ENCODE measurements around the gene ACVR1B. TPM values are rescaled to one million over a fixed set of nuclear protein-coding genes. Genes with fewer than 3 reads are reported as not detected.

The ACVR1B gene
- total RNA-seq, 2 donors from 2014 or later = 67.6 to 84.7 TPM

DNA sequence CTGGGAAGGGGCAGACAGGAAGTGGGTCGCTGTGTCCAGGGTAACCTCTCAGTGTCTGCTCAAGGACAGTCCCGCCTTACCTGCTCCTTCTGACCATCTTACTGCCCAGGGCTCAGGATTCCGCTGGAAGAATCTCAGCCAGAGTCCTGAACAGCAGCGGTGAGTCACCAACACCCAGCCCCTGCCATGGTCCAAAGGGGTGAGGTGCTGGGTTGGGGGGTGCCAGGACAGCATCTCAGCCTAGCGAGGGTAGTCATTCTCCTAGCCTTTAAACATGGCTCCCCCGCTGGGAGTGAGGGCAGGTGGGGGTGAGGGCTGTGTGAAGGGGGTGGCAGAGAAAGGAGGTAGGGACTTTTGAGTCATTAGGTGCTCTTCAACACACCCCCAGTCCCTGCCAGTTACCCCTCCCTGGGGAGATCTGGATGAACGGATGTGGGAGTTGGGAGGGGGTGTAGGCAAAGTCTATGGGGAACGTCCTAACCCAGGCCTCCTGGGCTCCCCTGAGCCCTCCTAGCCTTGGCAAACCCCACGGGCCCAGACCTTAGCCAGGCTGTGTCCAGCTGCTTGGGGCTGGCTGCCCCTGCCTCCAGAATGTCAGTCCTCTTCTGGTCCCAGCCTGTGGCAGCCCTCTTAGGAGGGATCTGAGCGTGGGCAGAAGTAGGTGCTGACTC, 57.7 kb downstream of the ACVR1B start:
- DNase-seq (no peak), ATAC-seq (no peak)
- intact Hi-C loops (cut with DNase I, micrococcal nuclease) = no loop called here

DNA sequence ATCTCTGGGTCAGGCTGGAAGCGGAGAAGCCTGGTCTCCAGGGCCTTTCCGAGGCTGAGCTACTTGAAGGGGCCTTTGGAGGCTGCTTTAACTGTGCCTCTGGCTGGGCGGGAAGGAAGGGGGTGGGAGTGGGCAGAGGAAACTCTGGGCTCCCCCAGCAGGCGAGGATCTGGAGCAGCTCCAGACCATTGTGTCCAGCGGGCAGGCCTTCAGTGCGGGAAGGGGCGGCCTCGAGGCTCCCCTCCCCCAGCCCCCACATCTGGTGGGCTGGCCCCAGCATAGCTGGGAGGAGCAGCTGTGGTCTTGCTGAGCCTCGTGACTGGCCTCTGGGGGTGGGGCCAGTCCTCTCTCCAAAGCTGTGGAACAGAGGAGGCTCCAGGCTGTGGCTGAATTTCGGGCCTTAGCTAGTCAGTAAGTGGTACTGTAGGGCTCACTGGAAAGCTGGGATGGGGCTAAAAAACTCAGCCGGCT, 58.7 kb downstream of the ACVR1B start:
- intact Hi-C loops (cut with DNase I, micrococcal nuclease) = no loop called here
- ATAC-seq = no peak
- DNase-seq = peak; percentile 48 to 64

DNA sequence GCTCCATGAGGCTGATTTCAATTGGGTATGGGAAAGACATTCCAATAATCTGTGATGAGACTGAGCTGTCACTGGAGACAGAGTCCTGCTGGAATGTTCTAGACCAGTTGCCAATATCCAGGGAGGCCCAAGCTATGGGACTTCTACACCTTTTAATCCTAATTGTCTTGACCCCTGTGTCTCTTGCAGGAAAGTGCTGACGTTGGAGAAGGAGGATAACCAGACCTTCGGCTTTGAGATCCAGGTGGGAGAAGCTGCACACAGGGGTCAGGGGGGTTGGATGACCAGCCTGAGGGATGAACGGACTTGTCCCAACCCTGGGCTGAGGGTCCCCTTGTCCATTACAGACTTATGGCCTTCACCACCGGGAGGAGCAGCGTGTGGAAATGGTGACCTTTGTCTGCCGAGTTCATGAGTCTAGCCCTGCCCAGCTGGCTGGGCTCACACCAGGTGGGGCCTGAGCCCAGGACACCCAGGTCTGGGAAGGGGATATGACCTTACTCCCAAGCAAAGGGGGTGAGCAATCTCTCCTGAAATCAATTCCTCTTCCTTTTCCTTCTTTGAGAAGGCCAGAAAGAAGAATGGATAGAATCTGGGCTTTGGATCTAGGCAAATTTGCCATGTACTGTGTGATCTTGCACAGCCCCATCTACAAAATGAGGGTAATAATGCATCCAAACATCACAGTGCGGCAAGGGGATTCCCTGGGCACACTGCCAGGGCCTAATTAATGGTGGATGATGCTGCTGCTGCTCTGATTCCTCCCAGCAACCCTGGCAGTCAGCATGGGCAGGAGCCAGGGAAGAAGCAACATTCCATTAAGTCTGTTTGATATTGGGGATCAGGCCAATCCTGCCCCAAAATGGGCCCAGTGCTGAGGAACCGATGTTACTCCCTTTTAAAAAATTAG, 59.4 kb downstream of the ACVR1B start:
- ATAC-seq (no peak), DNase-seq (no peak)
- intact Hi-C loops (cut with DNase I, micrococcal nuclease) = no loop called here

GRCh38 chr12:52011602-52012214, 60.2 kb downstream of the ACVR1B start:
- intact Hi-C loops (cut with DNase I, micrococcal nuclease) = no loop called here
- DNase-seq = no peak
- ATAC-seq = no peak

DNA sequence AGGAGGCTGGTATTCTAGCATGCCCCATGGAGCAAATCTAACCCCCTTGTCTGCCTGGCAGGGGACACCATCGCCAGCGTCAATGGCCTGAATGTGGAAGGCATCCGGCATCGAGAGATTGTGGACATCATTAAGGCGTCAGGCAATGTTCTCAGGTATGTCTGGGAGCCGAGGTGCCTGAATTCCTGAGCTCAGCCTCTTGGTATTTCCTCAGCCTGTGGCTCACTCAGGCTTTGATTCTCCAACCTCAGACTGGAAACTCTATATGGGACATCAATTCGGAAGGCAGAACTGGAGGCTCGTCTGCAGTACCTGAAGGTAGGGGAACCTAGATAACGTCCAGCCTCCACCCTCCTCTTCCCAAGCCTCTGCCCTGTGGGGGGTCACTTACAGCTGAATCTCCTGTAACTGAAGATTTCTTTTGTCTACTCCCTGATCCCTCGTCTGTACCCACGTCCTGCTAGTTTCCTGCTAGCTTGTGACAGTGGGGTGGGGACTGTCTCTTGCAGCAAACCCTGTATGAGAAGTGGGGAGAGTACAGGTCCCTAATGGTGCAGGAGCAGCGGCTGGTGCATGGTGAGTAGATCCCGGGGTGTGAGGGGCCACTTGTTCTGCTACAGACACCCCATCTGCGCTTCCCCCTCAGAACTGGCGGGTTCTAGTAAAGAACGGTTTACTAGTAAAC, 62.3 kb downstream of the ACVR1B start:
- ATAC-seq (no peak), DNase-seq (no peak)
- intact Hi-C loops (cut with DNase I, micrococcal nuclease) = no loop called here

DNA sequence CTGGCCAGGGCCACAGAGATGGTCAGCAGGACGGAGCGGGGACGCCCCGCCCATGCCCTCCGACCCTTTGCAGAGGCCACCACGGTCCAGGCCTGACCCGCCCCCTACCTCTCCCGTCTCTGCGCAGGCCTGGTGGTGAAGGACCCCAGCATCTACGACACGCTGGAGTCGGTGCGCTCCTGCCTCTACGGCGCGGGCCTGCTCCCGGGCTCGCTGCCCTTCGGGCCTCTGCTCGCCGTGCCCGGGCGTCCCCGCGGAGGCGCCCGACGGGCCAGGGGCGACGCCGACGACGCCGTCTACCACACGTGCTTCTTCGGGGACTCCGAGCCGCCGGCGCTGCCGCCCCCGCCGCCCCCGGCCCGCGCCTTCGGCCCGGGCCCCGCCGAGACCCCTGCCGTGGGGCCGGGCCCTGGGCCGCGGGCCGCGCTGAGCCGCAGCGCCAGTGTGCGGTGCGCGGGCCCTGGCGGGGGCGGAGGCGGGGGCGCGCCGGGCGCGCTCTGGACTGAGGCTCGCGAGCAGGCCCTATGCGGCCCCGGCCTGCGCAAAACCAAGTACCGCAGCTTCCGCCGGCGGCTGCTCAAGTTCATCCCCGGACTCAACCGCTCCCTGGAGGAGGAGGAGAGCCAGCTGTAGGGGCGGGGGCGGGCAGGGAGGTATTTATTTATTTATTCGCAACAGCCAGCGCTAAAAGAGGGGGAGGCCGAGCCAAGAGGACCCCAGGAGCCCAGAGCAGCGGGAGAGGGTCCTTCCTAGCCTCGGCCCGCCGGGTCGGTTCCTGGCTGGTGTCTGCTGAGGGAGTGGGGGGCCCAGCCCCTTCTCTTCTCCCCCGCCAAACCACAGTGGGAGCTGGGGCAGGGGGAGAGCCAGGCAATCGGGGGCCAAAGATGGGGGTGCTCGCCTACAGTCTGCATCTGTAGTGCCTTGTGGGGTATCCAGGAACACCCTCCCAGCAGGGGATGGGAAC, 63.4 kb downstream of the ACVR1B start:
- intact Hi-C loops (cut with DNase I, micrococcal nuclease) = no loop called here
- ATAC-seq (peak; percentile 44), DNase-seq (no peak)

GRCh38 chr12:52015532-52016041, 64.1 kb downstream of the ACVR1B start:
- DNase-seq (no peak), ATAC-seq (no peak)
- intact Hi-C loops (cut with DNase I, micrococcal nuclease) = no loop called here

GRCh38 chr12:52018433-52019112, 67.1 kb downstream of the ACVR1B start:
- ATAC-seq = no peak

GRCh38 chr12:52019113-52019770, 67.7 kb downstream of the ACVR1B start:
- ATAC-seq = no peak
- intact Hi-C loops (cut with DNase I, micrococcal nuclease) = no loop called here
- DNase-seq = no peak

More at GRCh38 chr12:52018433-52019112, 67.1 kb downstream of the ACVR1B start:
- intact Hi-C loops (cut with DNase I, micrococcal nuclease) = no loop called here
- DNase-seq = no peak

DNA sequence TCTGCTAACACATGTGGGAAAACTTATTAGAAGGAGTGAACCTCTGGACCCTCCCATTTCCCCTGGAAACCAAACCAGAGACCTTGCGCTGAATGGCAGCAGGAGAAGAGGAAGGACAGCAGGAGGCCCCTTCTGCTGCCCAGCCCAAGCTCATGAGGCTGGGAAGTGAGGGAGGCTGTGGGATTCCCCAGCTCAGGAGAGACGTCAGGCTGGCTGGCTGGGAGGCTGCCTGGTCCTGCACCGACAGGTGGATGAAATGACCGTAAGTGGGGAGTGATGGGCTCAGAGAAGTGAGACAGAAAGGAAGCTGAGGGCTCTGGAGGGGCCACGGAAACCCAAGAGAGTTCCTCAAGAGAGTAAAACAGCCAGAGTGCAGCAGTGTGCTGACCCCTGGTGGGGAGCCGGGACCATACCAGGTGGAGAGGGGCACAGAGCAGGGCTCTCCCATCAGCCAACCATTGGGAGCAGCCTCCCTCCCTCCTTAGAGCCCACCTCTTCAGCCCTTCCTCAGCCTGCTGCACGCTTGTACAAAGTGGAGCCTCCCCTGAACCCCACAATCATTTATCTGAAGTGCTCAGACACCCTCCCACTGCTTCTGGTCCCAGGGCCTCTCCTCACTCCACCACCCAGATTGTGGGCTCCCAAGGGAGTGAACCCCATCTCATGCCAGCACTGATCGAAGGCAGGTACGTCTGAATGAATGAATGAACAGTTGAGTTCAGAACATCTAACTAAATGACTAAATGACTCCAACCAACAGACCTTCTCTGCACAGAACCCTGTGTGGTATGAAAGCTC, 69.2 kb downstream of the ACVR1B start:
- intact Hi-C loops (cut with DNase I, micrococcal nuclease) = loop anchor here (5.0 to 10.0 kb wide), 2 partner anchors 62 to 64 kb away; no protein-coding TSS in a partner anchor
- DNase-seq (peak in 1 of 2 donors; percentile 59), ATAC-seq (no peak)

DNA sequence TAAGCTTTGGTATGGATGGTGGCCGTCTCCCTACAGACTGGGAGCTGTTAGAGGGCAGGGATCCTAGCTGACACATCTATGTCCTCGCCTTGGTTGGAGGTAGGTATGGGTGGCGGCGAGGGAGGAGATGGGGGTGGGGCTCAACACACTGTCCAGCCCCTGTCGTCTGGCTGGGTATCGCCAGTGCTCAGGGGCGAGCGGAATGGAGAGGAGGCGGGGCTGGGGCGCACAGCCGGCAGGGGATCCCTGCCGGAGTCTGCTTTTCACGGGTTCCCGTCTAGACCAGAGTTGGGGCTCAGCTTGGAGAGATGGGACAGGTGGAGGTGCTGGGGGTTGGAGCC, 71.3 kb downstream of the ACVR1B start:
- ATAC-seq (peak; percentile 25), DNase-seq (peak; percentile 56 to 63)
- intact Hi-C loops (cut with DNase I, micrococcal nuclease) = loop anchor here (5.0 to 10.0 kb wide), 2 partner anchors 59 to 62 kb away; no protein-coding TSS in a partner anchor

- ATAC-seq (peak; percentile 63), DNase-seq (peak; percentile 87 to 95)
- intact Hi-C loops (cut with DNase I, micrococcal nuclease) = loop anchor here (5.0 to 10.0 kb wide), 2 partner anchors 59 to 61 kb away; no protein-coding TSS in a partner anchor
Observed at GRCh38 chr12:52023182-52023975, 71.9 kb downstream of the ACVR1B start.

DNA sequence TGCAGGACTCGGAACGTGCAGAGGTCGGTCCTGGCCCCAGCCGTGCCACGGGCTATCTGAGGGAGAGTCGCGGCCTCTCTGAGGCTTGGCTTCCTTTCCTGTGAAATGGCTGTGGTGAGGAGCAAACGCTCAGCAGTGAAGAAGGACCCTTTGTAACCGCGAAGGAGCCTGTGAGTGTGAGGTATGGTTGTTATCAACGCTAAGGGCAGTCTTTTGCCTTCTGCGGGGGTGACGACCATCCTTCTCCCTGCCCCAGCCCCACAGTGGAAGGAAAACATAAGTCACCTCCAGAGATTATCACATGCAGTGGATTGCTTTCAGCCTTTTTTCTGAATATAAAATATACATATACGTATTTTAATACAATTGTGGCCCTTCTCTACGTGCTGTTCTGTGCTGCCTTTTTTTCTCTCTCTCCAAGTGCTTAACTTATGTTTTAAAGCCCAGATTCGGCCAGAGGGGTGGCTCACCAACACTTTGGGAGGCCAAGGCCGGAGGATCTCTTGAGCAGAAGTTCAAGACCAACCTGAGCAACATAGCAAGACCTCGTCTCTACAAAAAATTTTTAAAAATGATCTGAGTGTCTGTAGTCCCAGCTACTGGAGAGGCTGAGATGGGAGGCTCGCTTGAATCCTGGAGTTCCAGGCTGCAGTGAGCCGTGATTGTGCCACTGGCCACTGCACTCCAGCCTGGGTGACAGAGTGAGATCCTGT, 72.6 kb downstream of the ACVR1B start:
- intact Hi-C loops (cut with DNase I, micrococcal nuclease) = loop anchor here (5.0 to 10.0 kb wide), 2 partner anchors 58 to 61 kb away; no protein-coding TSS in a partner anchor
- ATAC-seq (peak; percentile 8), DNase-seq (no peak)

GRCh38 chr12:52024845-52025230, 73.3 kb downstream of the ACVR1B start:
- peak; percentile 76 for ATAC-seq
- DNase-seq = peak; percentile 76 to 89
- intact Hi-C loops (cut with DNase I, micrococcal nuclease) = loop anchor here (5.0 to 10.0 kb wide), 2 partner anchors 57 to 60 kb away; no protein-coding TSS in a partner anchor

All from left colon (tissue), 2 donors.